HG03558 (cell line): ENCODE data around the gene MCRIP1.

ENCODE experiments used
- ATAC-seq: cut with Tn5 transposase; IDR thresholded peaks from one replicate; pipeline ENCODE4 v1.9.1; 2021; ENCODE audit warnings: moderate number of reproducible peaks; ENCODE audit not compliant: unreplicated experiment; ENCODE audit errors: extremely low read depth

The MCRIP1 gene

DNA sequence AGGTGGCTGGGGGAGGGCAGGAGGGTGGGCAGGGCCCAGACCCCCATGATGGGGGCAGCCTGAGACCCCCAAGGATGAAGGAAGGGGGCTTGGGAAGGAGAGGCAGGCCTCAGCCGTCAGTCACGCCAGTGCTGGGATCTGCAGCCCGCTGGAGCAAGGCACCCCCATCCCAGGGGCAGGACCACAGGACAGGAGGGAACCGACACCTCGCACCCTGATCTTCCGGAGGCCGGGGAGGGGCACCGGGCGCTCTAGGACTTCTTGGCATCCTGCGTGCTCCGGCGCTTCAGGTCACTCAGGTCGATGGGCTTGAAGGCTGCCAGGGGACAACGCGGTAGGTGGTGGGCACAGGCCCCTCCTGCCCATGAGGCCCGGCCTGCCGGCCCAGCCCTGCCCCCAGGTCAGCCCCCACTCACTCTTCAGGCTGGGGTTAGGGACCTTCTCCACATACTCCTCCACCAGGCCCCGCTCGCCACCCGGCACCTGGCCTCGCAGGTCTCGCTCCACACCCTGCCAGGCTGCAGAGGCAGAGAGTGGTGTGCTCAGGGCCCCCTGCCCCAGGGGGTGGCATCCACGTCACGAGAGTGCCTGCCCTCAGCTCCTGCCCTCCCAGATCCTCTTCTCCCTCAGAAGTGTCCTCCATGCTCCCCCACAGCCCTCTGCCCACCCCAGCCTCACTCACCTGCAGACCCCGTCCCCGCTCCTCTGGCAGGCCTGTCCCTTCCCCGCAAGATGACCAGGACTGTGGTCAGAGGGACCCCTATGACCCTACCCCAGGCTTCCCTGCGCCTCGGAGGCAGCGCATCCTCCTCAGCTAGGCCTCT, 9.9 kb downstream of the MCRIP1 start:
- ATAC-seq = no peak

DNA sequence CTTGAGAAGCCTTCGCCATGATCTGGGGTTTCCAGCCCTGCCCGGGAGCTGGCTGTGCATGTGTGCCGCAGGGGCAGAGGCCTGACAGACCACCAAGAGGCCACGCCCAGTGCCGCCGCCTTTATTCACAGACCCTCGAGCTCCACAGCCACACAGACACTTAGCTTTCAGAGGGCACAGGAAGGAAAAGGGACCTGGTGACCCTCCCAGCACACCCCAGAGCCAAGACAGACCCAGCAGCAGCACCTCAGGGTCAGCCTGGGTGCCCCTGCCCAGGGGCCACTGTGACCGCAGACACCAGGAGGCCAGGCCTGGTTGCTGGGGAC, 10.8 kb downstream of the MCRIP1 start:
- ATAC-seq = no peak

- no peak for ATAC-seq
Measured at GRCh38 chr17:81821603-81822311, 11.3 kb downstream of the MCRIP1 start.

- no peak for ATAC-seq
Measured at GRCh38 chr17:81821147-81821546, 11.9 kb downstream of the MCRIP1 start.

GRCh38 chr17:81819708-81820107, 13.4 kb downstream of the MCRIP1 start:
- no peak for ATAC-seq

DNA sequence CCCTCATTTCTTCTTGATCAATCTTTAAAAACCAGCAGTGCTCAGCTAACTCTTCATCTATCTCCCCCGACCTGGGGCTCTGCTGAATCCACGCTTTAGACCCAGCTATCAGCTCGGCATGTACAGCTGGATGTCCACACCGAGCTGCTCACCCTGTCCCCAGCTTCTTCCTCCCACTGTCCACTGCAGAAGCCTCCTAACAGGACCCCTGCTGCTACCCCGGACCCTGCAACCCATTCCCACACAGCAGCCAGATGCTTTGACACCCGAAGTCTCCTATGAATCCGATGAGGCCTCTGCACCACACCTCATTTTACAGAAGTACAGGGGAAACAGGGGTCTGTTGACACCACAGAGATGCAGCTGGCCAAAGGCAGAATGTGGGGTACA, 15.3 kb downstream of the MCRIP1 start:
- ATAC-seq = no peak

DNA sequence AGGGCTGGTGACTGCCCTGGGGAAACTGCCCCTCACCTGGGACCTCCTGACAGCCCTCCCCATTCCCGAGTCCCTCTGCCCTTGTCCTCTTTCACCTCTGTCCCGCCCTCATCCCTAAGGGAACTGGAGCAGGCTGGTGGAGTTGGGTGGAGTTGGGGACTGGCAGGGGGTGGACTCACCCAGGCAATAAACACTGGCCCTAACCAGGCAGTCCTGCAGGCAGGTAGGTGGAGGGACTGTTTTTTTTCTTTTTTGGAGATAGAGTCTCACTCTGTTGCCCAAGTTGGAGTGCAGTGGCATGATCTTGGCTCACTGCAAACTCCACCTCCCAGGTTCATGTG, 17.5 kb downstream of the MCRIP1 start:
- ATAC-seq = no peak

GRCh38 chr17:81814748-81815645, 18.1 kb downstream of the MCRIP1 start:
- ATAC-seq = no peak

DNA sequence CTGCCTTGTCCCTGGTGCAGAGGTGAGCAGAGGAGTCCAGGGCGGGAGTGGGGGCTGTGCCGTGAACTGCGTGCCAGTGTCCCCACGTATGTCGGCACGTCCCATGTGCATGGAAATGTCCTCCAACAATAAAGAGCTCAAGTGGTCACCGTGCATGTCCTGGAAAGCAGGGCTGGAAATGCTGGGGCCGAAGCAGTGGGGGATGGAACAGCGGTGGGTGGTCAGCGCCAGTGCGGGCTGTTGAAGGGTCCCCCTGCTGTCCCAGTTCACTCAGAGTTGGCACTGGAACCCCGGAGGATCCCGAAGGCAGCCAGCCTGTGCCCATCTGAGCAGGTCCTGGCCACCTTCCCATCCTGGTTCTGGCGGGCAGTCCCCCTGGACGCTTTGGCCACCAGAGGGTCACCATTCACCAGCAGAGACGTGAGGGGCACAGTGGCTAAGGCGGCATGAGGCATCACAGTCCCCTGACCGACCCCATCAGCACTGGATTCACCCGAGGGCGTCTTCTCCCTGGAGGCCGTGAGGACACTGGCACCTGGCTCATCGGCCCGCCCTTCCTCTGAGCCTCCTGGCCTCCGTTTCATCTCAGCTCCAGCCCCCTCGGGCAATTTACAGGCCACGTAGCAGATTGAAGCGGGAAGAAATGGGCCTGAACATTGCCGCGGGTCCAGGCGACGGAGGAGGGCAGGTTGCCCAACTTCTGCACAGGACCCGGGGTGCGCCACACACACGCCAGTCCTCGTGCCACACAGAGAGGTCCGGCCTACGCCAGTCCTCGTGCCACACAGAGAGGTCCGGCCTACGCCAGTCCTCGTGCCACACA, 19.0 kb downstream of the MCRIP1 start:
- ATAC-seq = no peak

GRCh38 chr17:81813371-81813684, 19.8 kb downstream of the MCRIP1 start:
- no peak for ATAC-seq

GRCh38 chr17:81812571-81813370, 20.3 kb downstream of the MCRIP1 start:
- ATAC-seq = no peak

DNA sequence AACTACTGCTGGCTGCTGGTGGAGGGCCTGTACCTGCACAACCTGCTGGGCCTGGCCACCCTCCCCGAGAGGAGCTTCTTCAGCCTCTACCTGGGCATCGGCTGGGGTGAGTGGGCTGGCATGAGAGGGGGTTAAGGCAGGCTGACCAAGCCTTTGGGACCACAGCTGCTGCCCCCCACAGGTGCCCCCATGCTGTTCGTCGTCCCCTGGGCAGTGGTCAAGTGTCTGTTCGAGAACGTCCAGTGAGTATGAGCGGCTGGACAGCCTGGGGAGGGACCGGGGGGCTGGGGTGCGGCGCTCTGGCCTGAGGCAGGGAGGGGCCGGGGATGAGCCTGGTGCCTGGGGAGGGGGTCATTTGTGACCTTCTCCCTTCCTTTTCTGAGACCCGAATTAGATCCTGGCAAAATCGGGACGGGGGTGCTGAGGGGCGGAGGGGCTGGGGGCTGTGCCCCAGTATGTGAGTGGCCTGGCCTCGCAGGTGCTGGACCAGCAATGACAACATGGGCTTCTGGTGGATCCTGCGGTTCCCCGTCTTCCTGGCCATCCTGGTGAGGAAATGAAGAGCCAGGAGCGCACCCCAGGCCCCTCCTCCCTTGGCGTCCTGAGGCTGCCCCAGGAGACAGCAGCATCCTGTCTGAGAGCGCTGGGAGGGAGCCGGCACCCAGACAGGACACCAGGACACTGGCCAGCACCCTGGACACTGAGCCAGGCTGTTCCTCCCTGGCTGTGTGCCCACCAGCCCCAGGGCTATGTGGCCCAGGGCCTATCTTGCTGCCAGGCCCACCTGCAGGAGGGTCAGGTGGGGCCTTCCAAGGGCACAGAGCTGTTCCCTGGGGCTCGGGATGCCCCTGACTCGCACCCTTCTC, 21.2 kb downstream of the MCRIP1 start:
- no peak for ATAC-seq

- no peak for ATAC-seq
Measured at GRCh38 chr17:81810892-81811704, 22.0 kb downstream of the MCRIP1 start.

GRCh38 chr17:81810476-81810875, 22.6 kb downstream of the MCRIP1 start:
- ATAC-seq = no peak

GRCh38 chr17:81809556-81809998, 23.5 kb downstream of the MCRIP1 start:
- ATAC-seq = no peak

GRCh38 chr17:81808778-81809555, 24.1 kb downstream of the MCRIP1 start:
- ATAC-seq = no peak

DNA sequence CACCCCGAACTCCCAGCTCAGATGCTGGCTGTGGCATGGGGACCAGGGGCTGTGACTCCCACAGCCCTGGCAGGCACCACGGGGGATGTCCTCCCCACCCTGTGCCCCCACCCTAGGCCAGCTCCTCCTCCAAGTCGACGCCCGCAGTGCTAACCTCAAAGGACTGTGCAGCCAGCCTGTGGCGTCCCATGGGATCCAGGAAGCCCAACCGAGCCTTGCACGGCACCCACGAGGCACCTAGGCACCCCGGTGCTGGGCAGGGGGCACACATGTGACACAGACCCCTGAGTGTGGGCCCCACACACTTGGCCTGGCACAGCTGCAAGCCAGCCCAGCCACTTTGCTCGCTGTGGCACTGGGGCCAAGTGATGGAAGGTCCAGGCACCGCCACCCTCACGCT, 25.3 kb downstream of the MCRIP1 start:
- ATAC-seq = no peak
